Stimulated activated CD4-positive, alpha-beta T cell treated with anti-CD3 and anti-CD28 coated beads, TNF-alpha, amount 100 ng/mL, for 1 hour (primary cell): ENCODE results near the gene WNK1.
"Not testable (repeated sequence)": the region's sequence is repeated elsewhere in the genome, so short reads cannot be mapped to it uniquely, and the experiment has no call there.

Source experiments
- DNase-seq, 3 donors: peaks; one replicate each; pipeline ENCODE4 v3.0.0-alpha.2; 2020; ENCODE audit warnings: low read depth in 3 of 3, low spot score in 1 of 3

Gene WNK1

GRCh38 chr12:777550-778047 lies 25.2 kb downstream of the WNK1 start:
- DNase-seq = no peak

DNA sequence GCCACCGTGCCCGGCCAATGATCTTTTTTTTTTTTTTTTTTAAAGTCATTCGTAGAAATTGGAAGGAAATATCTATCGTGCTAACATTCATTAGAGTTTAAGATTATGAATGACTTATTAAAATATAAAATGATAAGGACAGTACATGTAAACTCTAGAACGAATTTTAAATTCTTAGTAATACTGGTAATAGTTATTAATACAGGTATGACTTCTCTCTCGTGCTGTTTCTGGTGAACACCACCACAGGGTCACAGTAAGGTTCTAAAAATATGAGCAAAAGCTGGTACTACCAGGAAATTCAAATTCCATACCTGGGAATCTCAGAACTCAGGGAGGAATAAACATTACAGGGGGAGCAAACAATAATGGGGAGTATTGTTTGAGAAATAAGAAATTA lies 26.2 kb downstream of the WNK1 start:
- DNase-seq = no peak

DNA sequence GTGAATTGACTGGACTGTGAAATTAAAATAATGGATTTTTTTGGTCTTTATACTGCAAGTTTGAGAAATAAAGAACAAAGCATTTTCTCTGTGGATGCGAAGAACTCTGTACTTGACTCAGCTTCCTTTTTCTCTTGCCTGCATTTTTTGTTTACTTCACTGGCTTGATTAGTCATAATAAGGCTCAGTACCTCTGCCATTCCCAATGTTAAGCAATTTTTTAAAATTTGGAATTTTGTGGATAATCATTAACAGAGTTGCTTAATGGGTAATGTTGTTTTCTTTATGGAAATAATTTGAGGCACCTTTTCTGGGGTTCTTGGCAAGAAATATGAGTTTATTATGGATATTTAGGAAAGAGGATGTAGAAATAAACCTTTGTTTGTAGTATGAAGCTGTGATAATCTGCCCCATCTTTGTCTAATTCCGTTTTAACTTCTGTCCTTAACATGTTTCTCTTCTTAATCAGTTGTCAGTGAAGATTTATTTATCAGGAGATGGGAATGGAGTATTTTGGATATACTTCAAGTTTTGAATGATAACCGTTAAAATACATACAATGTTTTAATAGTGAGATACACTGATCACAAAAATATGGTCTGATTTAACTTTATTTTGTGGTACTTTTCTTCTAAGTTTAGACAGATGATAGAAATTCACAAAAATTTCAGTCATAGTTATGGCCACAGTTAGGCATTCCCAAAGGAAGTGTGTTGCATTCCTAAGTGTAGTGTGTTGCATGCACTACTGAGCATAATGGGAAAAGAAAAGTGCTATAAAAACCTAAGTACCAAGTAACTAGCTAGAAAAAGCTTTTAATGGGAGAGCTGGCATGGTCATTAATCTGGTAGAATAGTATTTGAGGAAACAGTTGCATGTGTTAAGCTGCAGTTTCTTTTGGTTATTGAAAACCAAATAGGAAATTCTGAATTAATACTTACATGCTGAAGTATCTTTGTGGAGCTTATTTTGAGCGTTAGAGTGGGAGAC lies 27.7 kb downstream of the WNK1 start:
- DNase-seq = no peak

- DNase-seq = no peak
Observed at GRCh38 chr12:780750-781379, 28.5 kb downstream of the WNK1 start.

GRCh38 chr12:785706-786105 lies 33.3 kb downstream of the WNK1 start:
- DNase-seq = no peak

GRCh38 chr12:788288-788687 lies 35.9 kb downstream of the WNK1 start:
- DNase-seq = no peak

GRCh38 chr12:788762-789161 lies 36.4 kb downstream of the WNK1 start:
- DNase-seq = not testable (repeated sequence)

DNA sequence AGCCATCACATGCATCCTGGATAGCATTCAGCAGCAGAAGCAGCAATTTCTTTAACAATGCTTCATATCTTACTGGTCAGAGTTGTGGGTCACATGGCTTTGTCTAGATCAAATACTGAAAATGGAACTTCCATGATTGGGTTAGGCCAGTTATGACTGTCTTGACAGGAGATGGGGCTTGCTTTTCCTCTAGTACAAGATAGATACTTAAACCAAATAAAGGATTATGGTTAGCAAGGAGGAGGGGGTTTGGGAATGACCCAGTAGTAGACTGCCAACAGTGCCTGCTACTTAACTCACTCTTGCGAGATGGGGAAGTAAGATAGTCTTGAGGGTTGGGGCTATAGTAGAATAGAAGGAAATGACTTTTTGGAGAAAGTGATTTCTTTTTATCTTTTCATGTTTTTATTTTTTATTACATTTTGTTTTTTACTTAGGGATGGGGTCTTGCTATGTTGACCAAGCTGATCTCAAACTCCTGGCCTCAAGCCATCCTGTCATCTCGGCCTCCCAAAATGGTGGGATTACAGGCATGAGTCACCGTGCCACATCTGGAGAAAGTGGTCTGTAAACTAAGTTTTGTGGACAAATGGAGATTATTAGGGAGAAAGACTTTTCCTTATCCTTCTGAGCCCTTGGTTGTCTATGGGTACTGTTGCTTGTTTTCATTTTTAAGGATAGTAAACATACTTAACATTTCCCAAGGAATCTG lies 37.6 kb downstream of the WNK1 start:
- DNase-seq = no peak

- no peak for DNase-seq
Observed at GRCh38 chr12:790608-791007, 38.2 kb downstream of the WNK1 start.

- no peak for DNase-seq
Observed at GRCh38 chr12:793037-793436, 40.7 kb downstream of the WNK1 start.

- no peak for DNase-seq
Observed at GRCh38 chr12:793711-794110, 41.3 kb downstream of the WNK1 start.

- peak in 2 of 3 donors; percentile 18 to 35 for DNase-seq
Observed at GRCh38 chr12:795305-795704, 42.9 kb downstream of the WNK1 start.

- DNase-seq = no peak
Observed at GRCh38 chr12:800401-800800, 48.0 kb downstream of the WNK1 start.

- no peak for DNase-seq
Observed at GRCh38 chr12:802242-803120, 50.1 kb downstream of the WNK1 start.

DNA sequence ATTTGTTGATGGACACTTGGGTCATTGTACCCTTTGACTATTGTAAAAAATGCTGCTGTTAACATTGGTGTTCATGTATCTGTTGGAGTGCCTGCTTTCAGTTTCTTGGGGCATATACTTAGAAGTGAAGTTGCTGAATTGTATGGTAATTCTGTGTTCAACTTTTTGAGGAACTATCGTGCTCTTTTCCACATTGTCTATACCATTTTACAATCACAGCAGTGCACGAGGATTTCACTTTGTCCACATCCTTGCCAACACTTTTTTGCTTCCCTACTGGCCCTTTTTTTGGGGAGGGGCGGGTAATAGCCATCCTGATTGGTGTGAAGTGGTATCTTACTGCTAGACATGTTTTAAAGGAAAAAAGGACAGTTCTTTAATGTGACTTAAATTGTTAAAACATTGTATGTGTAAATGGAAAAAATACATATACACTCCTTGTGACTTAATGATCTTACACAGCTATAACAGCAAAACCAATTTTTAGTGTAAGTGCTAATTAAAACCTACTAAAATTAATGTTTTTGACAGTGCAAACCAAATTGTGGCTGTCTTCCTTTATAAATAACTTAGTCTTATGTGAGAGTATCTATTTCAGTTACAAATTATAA lies 52.7 kb downstream of the WNK1 start:
- DNase-seq = no peak

- no peak for DNase-seq
Observed at GRCh38 chr12:806200-806791, 53.9 kb downstream of the WNK1 start.

DNA sequence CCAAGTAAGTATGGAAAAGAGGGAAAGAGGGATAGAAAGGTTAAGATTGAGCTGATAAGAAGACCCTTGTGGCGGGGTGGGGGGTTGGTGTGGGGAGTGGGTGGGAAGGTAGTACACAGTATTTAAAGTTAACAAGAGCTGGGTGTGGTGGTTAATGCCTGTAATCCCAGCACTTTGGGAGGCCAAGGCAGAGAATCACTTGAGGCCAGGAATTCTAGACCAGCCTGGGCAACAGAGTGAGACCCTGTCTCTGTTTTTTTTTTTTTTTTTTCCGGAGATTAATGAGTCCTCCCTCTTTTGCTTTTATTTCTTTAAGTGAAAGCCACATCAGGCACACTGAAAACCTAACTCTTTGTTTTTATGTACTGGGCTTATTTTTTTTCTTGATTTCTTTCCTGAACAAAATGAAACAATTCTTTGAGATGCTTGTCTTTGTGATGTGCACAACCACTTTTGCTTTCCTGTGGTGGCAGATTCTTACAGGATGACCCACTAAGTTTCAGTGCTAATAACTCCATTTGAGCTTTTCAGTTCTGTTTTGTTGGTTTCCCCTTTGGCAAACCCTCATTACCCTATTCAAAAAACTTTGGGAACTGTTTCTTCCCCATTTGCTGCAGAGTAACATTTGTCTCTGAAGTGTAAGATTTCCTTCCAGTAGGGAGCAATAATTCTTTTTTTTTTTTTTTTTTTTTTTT lies 54.8 kb downstream of the WNK1 start:
- no peak for DNase-seq

GRCh38 chr12:810116-810515 lies 57.7 kb downstream of the WNK1 start:
- DNase-seq = no peak
